ENCODE data around the gene WDHD1.
"Not testable (repeated sequence)": the region's sequence is repeated elsewhere in the genome, so short reads cannot be mapped to it uniquely, and the experiment has no call there.

WDHD1 gene

GRCh38 chr14:54931598-54932340, 95.1 kb downstream of the WDHD1 start:
- no peak overlapping the region for H3K27ac ChIP-seq
- DNase-seq (ENCODE audit: low spot score) = no peak
- ChIA-PET CTCF (interaction anchor here (0.8 kb wide), 1 partner anchor 10 kb away, joined by 5 read pairs; no protein-coding TSS in a partner anchor), POLR2A (ENCODE audit: low non-redundant PET) (no interaction called here)
- TF ChIP-seq CTCF (conservative IDR thresholded peaks at IDR 0.05; ENCODE audit: low read depth) = no peak

GRCh38 chr14:54931101-54931500, 95.8 kb downstream of the WDHD1 start:
- TF ChIP-seq CTCF (conservative IDR thresholded peaks at IDR 0.05; ENCODE audit: low read depth) = no peak
- ChIA-PET CTCF (no interaction called here), POLR2A (ENCODE audit: low non-redundant PET) (no interaction called here)
- H3K27ac ChIP-seq = no peak overlapping the region
- no peak for DNase-seq (ENCODE audit: low spot score)

GRCh38 chr14:54929556-54929955, 97.3 kb downstream of the WDHD1 start:
- no peak for DNase-seq (ENCODE audit: low spot score)
- ChIA-PET POLR2A (ENCODE audit: low non-redundant PET) (no interaction called here), CTCF (no interaction called here)
- no peak overlapping the region for H3K27ac ChIP-seq
- TF ChIP-seq CTCF (conservative IDR thresholded peaks at IDR 0.05; ENCODE audit: low read depth) = no peak

GRCh38 chr14:54928216-54928615, 98.7 kb downstream of the WDHD1 start:
- no peak for DNase-seq (ENCODE audit: low spot score)
- TF ChIP-seq CTCF (conservative IDR thresholded peaks at IDR 0.05; ENCODE audit: low read depth) = no peak
- ChIA-PET CTCF (no interaction called here), POLR2A (ENCODE audit: low non-redundant PET) (no interaction called here)
- H3K27ac ChIP-seq = no peak overlapping the region

GRCh38 chr14:54927551-54927950, 99.3 kb downstream of the WDHD1 start:
- no peak for TF ChIP-seq CTCF (conservative IDR thresholded peaks at IDR 0.05; ENCODE audit: low read depth)
- no peak for DNase-seq (ENCODE audit: low spot score)
- ChIA-PET POLR2A (ENCODE audit: low non-redundant PET) (no interaction called here), CTCF (interaction anchor here (0.7 kb wide), 1 partner anchor 8 kb away, joined by 4 read pairs; no protein-coding TSS in a partner anchor)
- no peak overlapping the region for H3K27ac ChIP-seq

GRCh38 chr14:54926570-54926969, 100.3 kb downstream of the WDHD1 start:
- CTCF ChIA-PET; DNase-seq (ENCODE audit: low spot score); POLR2A ChIA-PET (ENCODE audit: low non-redundant PET); H3K27ac ChIP-seq: not testable (repeated sequence)

GRCh38 chr14:54922598-54922997, 104.3 kb downstream of the WDHD1 start:
- POLR2A ChIA-PET (ENCODE audit: low non-redundant PET) = no interaction called here
- no peak for DNase-seq (ENCODE audit: low spot score)
- CTCF ChIA-PET = no interaction called here
- H3K27ac ChIP-seq = no peak overlapping the region
- TF ChIP-seq CTCF (conservative IDR thresholded peaks at IDR 0.05; ENCODE audit: low read depth) = no peak
